Measurements from ENCODE around the gene HJV.
"Not testable (repeated sequence)": the region's sequence is repeated elsewhere in the genome, so short reads cannot be mapped to it uniquely, and the experiment has no call there.

The HJV gene

GRCh38 chr1:146029117-146029516 lies 7.6 kb upstream of the HJV start:
- no peak for DNase-seq (ENCODE audit: low spot score)
- TF ChIP-seq CTCF (IDR thresholded peaks at IDR 0.05; ENCODE audit: borderline replicate concordance, control extremely low read depth, extremely low read depth, insufficient read depth, missing control alignments) = no peak
- in situ Hi-C loops (cut with MboI; ENCODE audit: low sequenced_read_pairs, unreplicated experiment) = no loop called here

- DNase-seq (ENCODE audit: low spot score); in situ Hi-C loops (cut with MboI; ENCODE audit: low sequenced_read_pairs, unreplicated experiment): not testable (repeated sequence)
These were observed 5.1 kb upstream of the HJV start for GRCh38 chr1:146026650-146027049.

- DNase-seq (ENCODE audit: low spot score); in situ Hi-C loops (cut with MboI; ENCODE audit: low sequenced_read_pairs, unreplicated experiment): not testable (repeated sequence)
These were observed 4.4 kb upstream of the HJV start for GRCh38 chr1:146025787-146026495.

- DNase-seq (ENCODE audit: low spot score) = no peak
- TF ChIP-seq CTCF (IDR thresholded peaks at IDR 0.05; ENCODE audit: borderline replicate concordance, control extremely low read depth, extremely low read depth, insufficient read depth, missing control alignments) = no peak
- in situ Hi-C loops (cut with MboI; ENCODE audit: low sequenced_read_pairs, unreplicated experiment) = no loop called here
These were observed 1.0 kb upstream of the HJV start for GRCh38 chr1:146022403-146023127.

- no peak for DNase-seq (ENCODE audit: low spot score)
- in situ Hi-C loops (cut with MboI; ENCODE audit: low sequenced_read_pairs, unreplicated experiment) = no loop called here
- no peak for TF ChIP-seq CTCF (IDR thresholded peaks at IDR 0.05; ENCODE audit: borderline replicate concordance, control extremely low read depth, extremely low read depth, insufficient read depth, missing control alignments)
These were observed 487 bp downstream of the HJV start for GRCh38 chr1:146021050-146021445.

GRCh38 chr1:146020058-146021049 lies 1.2 kb downstream of the HJV start:
- no peak for DNase-seq (ENCODE audit: low spot score)
- in situ Hi-C loops (cut with MboI; ENCODE audit: low sequenced_read_pairs, unreplicated experiment) = no loop called here

More at GRCh38 chr1:146020058-146021049, 1.2 kb downstream of the HJV start:
- no peak for TF ChIP-seq CTCF (IDR thresholded peaks at IDR 0.05; ENCODE audit: borderline replicate concordance, control extremely low read depth, extremely low read depth, insufficient read depth, missing control alignments)

All from GM13976 (cell line).